Measurements from ENCODE around the gene TFPI.

TFPI gene

DNA sequence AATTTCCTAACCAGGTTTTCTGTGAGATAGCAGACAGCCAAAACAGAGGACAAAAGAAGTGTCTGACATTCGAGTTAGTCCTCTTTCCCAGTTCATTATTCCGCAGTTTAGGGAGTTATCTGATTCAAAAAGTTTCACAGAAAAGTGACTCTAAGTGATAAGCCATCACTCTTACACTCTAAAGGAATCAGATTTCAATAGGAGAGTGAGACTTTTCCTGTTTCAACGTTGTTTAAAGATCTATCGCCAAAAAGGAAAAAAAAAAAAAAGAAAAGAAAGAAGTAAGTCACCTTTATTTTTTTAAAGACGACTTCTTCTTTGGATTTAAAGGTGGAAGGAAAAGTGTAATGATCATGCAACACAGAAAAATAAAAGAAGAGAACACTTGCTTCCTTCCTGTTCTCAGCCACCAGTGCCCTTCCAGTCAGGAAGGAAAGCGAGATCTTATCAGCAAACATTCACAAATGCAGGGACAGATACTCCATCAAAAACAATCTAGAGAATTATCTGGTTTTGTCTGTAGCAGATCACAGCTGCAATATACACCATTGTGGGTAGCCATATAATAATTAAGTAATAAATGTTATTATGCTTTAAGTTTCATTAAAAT is 49.8 kb downstream of the TFPI start:
- DNase-seq (ENCODE audit: low read depth in 2 of 2): no peak

DNA sequence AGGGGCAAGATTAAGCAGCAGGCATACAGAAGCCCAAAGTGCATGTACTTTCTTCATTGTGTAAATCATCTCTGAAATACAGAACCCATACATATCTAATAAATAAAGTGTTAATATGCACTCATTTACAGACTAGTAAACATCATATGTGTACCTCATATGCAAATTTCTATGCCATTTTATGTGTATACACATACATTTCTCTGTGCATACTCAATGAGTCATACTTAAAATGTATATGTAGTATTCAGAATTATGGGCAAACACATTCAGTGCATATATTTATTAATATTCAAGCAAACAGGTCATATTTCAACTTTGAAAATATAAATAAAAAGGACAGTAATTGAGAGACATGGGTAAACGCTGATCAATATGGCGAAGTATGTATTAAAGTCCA is 50.5 kb downstream of the TFPI start:
- no peak for DNase-seq (ENCODE audit: low read depth in 2 of 2)

DNA sequence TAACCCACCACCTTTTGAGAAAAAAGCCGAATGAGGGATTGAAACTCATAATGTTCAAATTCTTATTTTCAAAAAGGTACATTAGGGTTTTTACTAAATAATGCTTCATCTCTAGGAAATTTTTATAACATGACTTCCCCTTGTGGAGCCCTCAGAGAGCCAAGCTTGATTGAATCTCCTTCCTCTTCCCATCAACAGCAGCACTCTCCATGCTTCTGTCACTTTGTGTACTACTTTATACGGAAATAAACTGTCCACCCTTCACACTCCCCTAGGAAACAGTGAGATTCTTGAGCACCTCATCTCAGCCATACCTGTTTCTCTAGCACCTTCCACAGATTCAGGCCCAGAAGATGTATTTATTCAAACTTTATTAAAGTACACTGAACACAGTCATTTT is 51.8 kb downstream of the TFPI start:
- no peak for DNase-seq (ENCODE audit: low read depth in 2 of 2)

DNA sequence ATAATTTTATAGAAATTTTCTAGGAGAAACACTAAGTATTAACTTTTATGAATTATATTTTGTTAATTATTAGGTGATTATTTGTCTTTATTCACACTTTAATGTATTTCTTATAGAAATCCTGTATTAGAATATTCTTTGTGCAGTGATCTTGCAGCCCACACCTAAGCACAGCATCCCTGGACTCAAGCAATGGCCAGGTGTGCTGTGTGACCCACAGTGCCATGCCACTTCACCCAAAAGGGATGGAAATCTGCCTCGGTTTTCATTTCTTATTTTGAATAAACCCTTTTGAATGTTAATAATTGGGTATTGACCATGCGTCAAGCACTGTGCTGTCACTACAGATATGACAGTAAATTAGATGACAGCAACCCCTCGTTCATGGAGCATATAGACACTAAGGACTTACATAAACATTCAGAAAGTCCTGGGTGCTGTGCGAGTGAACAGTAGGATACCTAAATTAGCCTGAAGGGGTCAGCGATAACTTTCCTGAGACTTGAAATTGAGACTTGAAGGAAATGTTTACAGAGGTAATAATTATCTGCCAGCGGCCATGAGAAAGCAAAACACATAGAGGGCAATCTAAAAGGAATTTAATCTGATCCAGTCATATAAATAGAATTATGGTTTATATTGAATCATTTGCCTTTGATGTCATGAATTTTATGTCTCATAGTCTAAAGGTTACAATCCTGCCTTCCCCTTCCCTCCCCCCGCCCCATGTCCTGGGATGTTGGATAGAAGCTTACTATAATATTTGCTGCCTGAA is 53.5 kb downstream of the TFPI start:
- DNase-seq (ENCODE audit: low read depth in 2 of 2): peak in 1 of 2 experiments; percentile 14

DNA sequence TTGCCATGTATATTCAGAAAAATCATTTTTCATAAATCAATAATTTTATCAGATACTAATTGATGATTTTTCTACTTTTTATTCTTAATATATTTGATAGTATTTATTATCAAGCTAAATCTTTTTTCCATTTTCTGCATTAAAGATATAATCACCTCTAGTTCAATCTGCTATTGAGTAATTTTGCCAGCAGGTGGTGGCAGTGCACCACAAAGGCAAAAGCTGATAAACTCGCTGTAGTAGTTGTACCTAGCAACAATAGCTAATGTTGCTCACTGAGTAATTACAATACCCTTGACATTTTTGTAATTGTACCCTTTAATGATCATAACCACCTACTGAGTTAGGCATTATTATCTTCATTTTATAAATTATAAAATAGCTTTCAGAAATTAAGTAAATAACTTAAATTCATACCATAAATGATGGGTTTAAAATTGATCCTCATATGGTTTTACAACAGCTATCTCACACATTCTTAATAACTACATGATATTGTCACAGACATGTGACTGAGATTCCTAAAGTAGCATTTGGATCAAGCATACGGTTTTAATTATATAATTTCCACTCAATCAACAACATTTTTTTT is 54.2 kb downstream of the TFPI start:
- DNase-seq (ENCODE audit: low read depth in 2 of 2): peak; percentile 24 to 34

DNA sequence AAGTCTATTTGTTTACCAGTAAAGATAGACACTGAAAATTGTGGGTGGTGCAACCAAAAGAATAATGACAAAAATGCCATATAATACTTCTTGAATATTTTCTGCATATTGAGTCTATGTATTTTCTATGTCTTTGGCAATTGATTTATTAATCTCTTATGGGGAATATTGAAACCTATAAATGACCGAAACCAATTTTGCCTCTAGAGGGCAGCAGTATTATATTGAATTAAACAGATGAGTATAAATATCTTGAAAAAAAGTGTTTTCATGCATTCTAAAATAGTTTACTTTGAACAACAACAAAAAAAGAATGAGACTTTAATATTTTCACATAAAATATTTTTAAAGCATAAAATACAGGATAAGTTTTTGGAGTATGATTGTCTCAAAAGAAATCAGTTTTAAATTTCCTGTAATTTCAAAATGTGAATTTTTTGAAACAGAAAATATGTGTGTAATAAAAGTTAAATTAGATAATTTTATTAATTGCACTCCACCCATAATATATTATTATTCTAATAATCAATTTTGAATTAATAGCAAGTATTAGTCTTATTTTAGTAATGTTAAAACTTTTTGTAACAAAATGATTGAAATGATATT is 56.3 kb downstream of the TFPI start:
- no peak for DNase-seq (ENCODE audit: low read depth in 2 of 2)

DNA sequence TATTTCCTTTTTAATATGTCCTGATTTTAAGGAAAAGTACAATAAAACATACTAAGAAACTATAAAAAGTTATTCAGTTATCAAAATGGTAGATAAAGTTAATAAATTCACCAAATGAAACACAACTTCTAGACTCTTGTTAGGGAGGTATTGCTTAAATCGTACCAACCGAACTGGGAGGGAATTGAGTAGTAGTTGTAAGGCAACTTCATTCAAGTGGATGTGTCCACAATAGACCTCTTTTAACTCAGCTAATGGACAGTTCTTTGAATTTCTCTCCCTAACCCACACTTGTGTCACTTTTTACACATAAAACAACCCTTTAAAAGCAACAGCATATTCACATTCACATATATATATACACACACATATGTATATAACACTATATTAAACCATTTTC is 57.1 kb downstream of the TFPI start:
- no peak for DNase-seq (ENCODE audit: low read depth in 2 of 2)

DNA sequence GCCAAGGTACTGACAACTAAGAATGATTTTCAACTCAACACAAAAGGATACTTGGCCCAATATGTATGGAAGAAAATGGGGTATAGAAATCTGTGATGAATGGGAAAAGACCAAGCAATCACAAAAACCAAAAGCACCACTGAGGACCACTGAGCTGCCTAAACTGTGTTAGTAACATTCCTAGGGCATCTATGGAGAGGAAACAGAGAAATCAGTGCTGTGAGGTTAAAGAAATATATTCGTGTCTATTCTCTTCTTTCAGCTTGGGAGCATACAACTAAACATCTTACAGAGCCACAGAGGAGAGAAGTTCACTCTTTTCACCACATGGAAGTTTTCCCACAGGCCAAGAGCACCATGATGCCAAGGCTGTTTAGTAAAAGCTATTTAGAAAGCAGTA is 58.9 kb downstream of the TFPI start:
- no peak for DNase-seq (ENCODE audit: low read depth in 2 of 2)

DNA sequence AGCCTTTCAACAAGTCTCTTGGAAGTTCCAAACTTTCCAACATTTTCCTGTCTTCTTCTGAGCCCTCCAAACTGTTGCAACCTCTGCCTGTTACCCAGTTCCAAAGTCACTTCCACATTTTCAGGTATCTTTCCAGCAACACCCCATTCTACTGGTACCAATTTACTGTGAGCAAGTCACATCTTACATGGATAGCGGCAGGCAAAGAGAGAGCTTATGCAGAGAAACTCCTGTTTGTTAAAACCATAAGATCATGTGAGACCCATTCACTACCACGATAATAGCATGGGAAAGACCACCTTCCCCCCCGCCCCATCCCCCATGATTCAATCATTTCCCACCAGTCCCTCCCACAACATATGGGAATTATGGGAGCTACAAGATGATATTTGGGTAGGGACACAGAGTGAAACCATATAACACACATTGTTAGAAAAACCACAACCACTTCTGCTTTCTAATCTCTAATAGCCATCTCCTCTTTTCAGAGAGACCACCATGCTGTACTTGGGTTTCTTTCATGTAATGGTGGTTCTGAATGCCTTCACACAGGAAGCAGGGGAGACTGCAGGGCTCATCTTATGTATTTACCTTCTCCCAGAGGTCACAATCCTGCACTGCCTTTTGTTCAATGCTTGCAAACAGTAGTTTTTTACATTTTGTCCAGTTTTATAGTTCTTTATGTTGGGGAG is 60.2 kb downstream of the TFPI start:
- DNase-seq (ENCODE audit: low read depth in 2 of 2): no peak

DNA sequence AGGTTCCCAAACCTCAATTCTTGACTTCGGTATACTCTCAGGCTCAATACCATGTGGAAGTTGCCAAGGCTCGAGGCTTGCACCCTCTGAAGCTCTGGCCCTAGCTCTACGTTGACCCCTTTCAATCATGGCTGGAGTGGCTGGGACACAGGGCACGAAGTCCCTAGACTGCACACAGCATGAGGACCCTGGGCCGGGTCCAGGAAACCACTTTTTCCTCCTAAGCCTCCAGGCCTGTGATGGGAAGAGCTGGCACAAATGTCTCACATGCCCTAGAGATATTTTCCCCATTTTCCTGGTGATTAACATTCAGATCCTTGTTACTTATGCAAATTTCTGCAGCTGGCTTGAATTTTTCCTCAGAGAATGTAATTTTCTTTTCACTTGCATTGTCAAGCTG is 61.1 kb downstream of the TFPI start:
- no peak for DNase-seq (ENCODE audit: low read depth in 2 of 2)

DNA sequence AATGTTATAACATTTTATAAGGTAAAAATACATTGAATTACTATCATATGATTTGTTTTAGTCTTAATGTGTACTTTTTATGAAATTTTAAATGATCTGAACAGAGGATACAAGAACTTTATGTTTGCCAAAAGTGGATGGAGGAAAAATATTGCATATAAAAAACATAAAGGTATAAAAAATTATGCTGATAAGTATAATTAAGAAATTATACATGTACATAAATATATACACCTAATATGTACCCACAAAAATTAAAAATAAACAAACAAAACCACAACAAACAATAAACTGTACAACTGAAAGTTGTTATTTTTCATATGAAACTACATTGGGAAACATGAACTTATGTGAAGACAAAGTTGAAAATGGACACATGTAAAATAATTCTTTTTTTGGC is 68.0 kb downstream of the TFPI start:
- no peak for DNase-seq (ENCODE audit: low read depth in 2 of 2)

DNA sequence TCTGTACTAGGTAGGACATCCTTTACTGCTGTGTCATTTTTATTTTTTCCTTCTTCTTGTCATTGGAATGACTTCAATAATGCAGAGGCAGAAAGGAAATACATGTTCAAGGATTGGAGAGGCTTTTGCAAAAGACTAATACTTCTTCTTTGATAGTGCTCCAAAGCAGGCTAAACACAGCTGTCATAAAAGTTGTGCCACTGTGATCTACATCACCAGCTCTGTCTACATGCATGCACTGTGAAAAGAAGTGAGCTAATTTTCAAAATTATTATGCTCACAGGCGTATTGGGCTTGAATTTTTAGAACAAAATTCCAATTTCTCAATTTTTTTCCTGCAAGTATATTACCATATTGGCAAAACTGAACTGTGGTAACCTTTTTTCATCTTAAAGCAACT is 68.7 kb downstream of the TFPI start:
- no peak for DNase-seq (ENCODE audit: low read depth in 2 of 2)

DNA sequence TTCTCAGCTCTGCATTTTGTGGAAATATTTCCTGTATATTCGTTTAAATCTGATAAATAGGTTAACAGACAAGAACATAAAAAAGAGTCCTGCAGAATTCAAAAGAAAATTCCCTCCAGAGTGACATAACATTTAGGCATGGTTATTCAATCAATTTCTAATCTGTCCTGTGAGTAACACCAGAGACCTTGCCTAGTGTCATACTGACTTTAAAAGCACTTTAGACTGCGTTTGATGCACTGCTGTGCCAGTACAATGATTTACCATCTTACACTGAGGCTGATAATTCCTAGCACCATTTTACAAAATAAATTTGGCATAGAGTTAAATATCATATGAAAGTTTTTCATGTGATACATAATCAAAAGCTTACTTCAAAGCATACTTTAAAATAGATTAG is 70.7 kb downstream of the TFPI start:
- no peak for DNase-seq (ENCODE audit: low read depth in 2 of 2)

DNA sequence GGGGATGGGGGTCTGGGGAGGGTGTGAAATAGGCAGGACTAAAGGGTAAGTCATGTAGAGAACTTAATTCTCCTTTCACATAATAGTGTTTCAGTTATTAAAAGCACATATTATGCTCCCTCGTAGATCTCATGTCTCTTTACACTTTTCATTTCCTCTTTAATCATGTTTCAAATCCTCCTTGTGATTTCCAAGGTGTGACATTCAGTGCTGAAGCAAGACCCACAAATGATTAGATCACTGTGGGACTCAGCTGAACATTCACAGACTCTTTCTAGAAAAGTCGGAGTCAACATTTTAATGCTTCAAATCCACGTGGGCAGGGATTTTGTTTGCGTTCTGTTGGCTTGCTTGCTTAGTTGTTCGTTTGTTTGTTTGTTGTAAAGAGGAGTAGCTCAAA is 71.4 kb downstream of the TFPI start:
- DNase-seq (ENCODE audit: low read depth in 2 of 2): no peak

DNA sequence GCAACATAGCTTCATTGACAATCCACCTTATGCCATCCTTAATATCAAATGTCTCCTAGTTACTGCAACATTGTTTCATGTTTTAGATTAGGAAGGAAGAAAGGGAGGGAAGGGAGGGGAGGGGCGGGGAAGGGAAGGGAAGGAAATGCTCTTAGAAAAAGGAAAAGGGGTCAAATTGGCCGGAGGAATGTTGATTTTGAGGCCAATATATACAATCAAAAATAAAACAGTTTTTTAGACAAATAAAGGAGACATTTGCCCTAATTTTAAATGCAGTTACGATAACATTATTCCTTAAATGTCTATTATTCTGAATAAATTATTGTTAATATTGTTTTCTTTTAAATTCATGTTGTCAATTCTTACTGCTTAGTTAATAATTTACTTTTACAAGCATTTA is 72.7 kb downstream of the TFPI start:
- no peak for DNase-seq (ENCODE audit: low read depth in 2 of 2)

DNA sequence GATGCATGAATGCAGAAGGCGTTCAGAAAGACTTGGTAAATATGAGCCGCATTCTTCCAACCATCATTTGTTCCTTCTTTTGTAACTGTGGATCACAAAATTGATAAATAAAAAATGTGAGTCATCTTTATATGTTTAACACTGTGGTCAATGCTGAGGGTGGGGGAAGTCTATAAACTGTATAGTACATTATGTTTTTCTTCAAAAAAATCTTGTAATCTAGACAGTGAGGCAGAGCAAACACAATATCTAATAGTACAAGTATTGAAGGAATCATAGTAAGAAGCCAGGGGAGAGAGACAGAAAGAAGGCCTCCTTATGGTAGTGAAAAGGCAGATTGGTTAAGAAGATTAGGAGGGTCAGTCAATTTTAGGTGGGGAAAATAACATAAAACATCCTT is 75.5 kb downstream of the TFPI start:
- no peak for DNase-seq (ENCODE audit: low read depth in 2 of 2)

DNA sequence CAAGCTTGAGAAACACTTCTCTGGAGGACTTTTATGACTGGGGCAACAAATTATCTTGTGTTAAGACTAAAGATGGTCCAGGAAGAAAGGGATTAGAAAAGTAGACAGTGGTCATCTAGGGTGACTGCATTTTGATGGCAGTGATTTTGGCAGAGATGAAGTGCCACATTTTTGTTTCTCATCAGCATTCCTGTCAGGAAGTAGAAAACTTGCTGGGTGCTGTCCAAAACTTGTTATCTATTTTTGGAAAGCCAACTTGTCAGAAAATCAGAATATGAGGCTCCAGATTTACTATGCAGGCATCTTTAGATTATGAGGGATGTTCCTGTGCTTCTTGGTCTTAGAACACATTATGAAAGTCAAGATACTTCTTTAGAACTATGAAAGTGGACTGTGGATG is 77.2 kb downstream of the TFPI start:
- DNase-seq (ENCODE audit: low read depth in 2 of 2): no peak

DNA sequence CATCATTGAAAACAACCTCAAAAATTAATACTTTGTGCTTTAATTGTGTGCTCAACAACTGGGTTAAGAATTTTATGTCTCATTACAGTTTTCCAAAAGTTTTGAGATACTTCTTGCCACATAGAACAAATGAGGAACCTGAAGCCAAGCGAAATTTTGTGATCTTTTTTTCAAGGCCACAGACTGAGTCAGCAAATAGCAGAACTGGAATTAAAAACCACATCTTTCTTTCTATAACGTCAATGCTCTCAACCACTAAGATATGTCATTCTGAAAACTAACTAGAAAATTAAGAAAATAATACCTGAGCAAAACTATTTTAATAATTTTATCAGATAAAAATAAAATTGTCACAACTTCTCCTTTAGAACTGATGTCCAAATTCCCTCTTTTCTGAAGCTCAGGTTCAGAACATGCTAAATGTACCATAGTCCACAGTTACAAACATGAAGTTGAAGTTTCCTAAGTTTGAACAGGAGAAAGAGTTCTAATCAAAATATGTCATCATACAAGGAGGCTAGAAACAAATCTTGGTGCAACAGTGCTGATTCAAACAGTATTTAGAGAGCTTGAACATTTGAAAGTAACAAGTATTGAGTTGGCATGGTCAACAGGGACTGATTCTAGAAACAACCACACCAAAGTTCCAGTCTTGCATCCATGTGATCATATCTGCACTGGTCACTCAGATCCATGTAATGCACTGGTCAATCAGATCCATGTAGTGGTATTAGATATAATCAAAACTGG is 78.6 kb downstream of the TFPI start:
- DNase-seq (ENCODE audit: low read depth in 2 of 2): no peak

DNA sequence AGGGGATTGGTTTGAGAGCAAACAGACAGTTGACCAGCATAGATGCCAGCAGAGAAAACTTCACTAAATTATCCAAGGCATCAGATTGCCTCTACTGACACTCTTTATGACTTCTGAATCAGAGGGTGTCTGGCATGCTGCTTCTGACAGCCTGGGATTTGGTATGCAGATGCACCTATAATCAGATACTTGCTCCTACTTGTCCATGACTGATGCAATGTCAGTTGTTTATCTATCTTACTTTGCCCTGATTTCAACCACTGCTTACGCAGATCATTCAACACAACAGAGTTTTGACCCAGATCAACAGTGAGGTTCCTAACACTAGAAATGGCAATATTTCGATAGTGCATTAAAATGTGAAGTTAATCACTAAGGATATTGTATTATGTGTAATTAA is 83.5 kb downstream of the TFPI start:
- no peak for DNase-seq (ENCODE audit: low read depth in 2 of 2)

DNA sequence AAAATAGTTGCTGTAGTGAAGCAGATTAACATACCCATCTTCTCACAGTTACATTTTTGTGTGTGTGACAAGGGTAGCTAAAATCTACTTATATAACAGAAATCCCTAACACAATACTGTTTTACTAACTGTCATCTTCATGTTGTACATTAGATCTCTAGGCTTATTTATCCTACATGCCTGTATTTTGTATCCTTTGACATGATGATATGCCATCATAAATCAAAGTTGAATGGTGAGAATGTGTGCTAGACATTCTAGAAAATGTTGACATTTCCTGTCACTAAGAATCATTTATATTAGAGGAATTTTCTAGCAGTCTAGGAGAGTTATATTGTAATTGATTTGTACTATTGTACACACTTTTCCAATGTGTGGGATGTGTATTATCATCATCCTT is 84.7 kb downstream of the TFPI start:
- DNase-seq (ENCODE audit: low read depth in 2 of 2): no peak

DNA sequence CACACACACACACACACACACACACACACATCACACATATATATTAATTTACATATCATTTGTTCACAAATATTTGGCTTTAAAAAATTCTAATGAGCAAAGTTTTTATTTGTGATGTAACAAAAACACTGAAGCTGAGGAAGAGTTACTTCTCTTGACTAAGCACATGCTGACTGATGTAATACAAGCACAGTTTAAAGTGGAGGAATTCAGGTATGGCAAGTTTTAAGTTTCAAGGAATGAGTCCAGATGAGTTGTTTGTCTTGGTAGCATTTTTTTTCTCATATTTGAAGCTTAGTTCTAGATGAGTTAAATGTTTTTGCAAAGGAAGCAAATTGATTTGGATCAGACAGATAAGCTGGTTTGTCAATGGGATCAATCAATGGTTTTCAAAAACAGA is 86.0 kb downstream of the TFPI start:
- DNase-seq (ENCODE audit: low read depth in 2 of 2): no peak
